ENCODE measurements around the gene SPNS2.

- TF ChIP-seq CREB1 (IDR thresholded peaks at IDR 0.05; ENCODE audit: low read depth) (no peak), TCF12 (IDR thresholded peaks at IDR 0.05; ENCODE audit: low read depth) (no peak), FOXM1 (IDR thresholded peaks at IDR 0.05; ENCODE audit: borderline replicate concordance, low read depth) (no peak), TAF1 (IDR thresholded peaks at IDR 0.05; ENCODE audit: low read depth) (no peak), RAD21 (IDR thresholded peaks at IDR 0.05; ENCODE audit: low read depth) (no peak), REST (IDR thresholded peaks at IDR 0.05; ENCODE audit: low read depth) (no peak), EGR1 (IDR thresholded peaks at IDR 0.05) (no peak), YY1 (IDR thresholded peaks at IDR 0.05; ENCODE audit: low read depth) (no peak), TEAD4 (IDR thresholded peaks at IDR 0.05) (no peak), CEBPB (IDR thresholded peaks at IDR 0.05) (no peak), NFIC (IDR thresholded peaks at IDR 0.05) (no peak), EP300 (IDR thresholded peaks at IDR 0.05; ENCODE audit: borderline replicate concordance) (no peak)
- TF ChIP-seq, protein P1, sequence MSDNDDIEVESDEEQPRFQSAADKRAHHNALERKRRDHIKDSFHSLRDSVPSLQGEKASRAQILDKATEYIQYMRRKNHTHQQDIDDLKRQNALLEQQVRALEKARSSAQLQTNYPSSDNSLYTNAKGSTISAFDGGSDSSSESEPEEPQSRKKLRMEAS (IDR thresholded peaks at IDR 0.05): no peak
- TF ChIP-seq, protein P2, sequence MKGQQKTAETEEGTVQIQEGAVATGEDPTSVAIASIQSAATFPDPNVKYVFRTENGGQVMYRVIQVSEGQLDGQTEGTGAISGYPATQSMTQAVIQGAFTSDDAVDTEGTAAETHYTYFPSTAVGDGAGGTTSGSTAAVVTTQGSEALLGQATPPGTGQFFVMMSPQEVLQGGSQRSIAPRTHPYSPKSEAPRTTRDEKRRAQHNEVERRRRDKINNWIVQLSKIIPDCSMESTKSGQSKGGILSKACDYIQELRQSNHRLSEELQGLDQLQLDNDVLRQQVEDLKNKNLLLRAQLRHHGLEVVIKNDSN (IDR thresholded peaks at IDR 0.05): no peak
Measured at GRCh38 chr17:4569591-4569990, 70.9 kb downstream of the SPNS2 start.
